Posterior vena cava (tissue), 2 donors: ENCODE measurements around the gene TCFL5. TPM values are rescaled to one million over a fixed set of nuclear protein-coding genes. Genes with fewer than 3 reads are reported as not detected.
"Not testable (repeated sequence)": the region's sequence is repeated elsewhere in the genome, so short reads cannot be mapped to it uniquely, and the experiment has no call there.

Experiments used
- DNase-seq: peaks from one replicate; pipeline ENCODE4 v3.0.0-alpha.2; 2020; ENCODE audit warnings: low spot score
- intact Hi-C, 2 donors: fragments of 100-400 bp; cut with DNase I; formaldehyde crosslinking; loops; one replicate each; pipeline versions ENCODE4 v1.14.1 to v1.14.2; 2022 to 2023
- total RNA-seq, 2 donors: library from RNA; stranded (reverse); fragmentation: NEBNext Ultra II Directional; extraction: Animal tissue kit (Norgen Biotek cat#: 25700); gene quantifications; one replicate each; pipeline ENCODE4 v1.2.1, GENCODE V29; 2021
- donor health status: DM: yes; HTN: yes; CAD: no.
- donor health status: DM: yes; HTN: yes; CAD: no.

The TCFL5 gene
- total RNA-seq, 2 donors from 2014 or later: 9.6 to 10.9 TPM

DNA sequence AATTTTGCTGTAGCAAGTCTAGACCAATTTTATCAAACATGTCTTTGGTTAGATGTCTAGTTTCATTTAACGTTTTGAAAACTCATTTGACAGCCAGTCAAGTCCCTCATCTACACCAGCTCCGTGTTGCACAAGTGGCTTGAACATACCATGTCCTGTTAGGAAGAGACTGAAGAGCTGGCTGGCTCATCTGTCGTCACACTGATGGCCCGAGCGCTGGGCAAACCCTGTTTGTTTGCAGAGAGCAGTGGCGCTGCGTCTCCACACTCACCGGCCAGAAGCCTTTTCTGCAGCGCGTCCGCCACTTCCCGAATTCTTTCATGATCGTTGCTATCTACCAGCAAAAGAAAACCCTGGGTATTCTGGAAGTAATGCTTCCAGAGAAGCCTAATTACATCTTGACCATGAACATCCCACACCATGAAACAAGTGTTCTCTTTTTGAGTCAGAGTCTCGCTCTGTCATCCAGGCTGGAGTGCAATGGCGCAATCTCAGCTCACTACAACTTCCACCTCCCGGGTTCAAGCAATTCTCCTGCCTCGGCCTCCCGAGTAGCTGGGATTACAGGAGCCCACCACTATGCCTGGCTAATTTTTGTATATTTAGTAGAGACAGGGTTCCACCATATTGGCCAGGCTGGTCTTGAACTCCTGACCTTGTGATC is 10.7 kb upstream of the TCFL5 start:
- intact Hi-C loops: loop anchor here (5.0 kb wide), 1 partner anchor 135 kb away; the partner anchor contains the start of gene BHLHE23 (in 2 of the 2)
- peak; percentile 37 for DNase-seq

DNA sequence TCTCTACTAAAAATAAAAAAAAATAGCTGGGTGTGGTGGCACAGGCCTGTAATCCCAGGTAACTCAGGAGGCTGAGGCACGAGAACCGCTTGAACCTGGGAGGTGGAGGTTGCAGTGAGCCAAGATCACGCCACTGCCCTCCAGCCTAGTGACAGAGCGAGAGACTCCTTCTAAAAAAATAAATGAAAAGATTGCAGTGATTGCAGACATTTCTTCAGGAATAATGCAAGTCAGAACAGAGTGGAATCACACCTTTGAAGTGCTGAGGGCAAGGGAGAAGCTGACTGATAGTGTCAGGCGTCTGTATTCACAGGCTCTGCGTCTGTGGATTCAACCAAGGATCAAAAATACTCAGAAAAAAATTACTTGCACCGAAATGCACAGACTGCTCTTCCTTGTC is 2.6 kb upstream of the TCFL5 start:
- no peak for DNase-seq
- intact Hi-C loops: no loop called here

DNA sequence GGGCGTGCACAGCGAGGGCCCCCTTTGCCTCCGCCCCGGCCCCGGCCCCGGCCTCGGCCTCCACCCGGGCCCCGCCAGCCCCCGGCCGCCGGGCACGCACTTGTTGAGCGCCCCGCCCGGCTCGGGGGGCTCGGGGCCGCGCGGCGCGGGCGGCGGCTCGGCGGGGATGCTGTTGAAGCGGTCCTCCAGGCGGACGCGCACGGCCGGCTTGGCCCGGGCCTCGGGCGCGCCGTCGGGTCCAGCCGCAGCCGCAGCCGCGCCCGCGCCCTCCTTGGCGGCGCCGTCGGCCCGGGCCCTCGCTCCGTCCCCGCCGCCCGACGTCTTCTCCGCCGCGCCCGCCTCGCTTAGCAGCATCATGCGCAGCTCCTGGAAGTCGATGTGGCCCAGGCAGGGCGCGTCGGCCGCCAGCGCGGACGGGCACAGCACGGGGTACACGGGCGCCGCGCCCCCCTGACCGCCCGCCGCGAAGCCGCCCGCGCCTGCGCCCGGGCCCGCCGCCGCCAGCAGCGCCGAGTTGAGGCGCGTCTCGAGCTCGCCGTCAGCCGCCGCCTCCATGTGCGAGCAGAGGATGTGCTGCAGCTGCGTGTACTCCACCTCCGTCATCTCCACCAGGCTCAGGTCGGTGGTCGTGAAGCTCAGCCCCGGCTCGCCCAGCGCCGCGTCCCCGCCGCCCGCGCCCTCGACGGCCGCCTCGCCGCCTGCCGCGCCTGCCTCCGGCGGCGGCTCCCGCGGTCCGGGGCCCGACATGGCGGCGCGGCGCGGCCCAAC is 514 bp downstream of the TCFL5 start:
- peak; percentile 85 for DNase-seq
- intact Hi-C loops: no loop called here

DNA sequence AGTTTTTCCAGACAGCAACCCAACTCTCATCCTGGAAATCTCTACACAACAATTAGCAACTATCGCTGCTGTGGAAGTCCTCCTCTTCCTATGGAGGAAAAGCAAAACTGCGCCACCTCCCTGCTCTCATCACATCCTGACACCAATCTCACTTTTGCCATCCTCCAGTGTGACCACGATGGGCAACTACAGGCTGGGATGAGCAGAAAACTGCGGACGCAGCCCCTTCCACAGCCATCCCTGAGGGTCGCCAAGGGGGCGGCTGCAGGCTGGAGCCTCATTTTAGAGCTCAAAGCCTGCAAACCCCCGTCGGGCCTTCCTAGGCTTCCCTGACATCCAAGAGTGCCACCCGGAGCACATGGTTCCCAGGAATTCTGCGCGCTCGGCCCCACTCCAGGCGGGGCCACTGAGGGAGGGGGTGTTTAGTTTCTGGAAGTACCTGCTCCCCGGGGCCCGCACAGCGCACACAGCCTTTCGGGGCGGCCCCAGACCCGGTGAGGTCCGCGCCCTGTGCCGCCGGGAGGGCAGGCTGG is 1.2 kb downstream of the TCFL5 start:
- peak; percentile 78 for DNase-seq
- intact Hi-C loops: no loop called here

- no peak for DNase-seq
- intact Hi-C loops: no loop called here
Observed at GRCh38 chr20:62859721-62860120, 1.9 kb downstream of the TCFL5 start.

- intact Hi-C loops: no loop called here
Observed at GRCh38 chr20:62858058-62858830, 3.4 kb downstream of the TCFL5 start.

GRCh38 chr20:62856931-62857619 is 4.5 kb downstream of the TCFL5 start:
- no peak for DNase-seq
- intact Hi-C loops: no loop called here

More at GRCh38 chr20:62858058-62858830, 3.4 kb downstream of the TCFL5 start:
- DNase-seq: no peak

DNA sequence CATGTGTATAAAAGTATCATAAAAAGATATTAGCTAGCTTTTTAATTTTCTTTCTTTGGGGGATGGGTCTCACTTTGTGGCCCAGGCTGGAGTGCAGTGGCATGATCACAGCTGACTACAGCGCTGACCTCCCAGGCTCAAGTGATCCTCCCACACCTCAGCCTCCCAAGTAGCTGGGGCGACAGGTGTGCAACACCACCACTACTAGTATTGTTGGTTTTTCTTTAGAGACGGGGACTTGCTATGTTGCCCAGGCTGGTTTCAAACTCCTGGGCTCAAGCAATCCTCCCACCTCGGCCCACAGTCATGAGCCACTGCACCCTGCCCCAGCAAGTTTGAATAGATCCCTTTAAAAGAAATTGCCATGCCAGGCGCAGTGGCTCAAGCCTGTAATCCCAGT is 6.5 kb downstream of the TCFL5 start:
- DNase-seq: no peak
- intact Hi-C loops: no loop called here

DNA sequence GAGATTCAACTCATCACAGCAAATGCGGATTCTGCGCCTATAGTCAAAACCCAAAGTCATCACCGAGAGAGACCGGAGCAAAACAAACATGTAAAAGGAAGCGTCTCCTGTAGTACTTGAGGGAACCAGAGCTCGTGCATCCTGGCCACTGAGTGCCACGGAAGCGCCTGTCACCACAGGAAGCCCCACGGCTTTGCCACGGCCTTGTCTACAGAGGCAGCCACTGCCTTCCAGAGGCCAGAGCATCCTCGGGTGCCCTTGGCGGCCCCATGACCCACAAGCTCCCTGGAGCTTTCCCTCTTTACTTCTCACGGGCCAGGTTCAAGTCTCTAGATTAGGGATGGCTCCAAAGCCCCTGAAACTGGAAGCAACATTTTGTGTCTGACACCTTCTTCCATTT is 7.5 kb downstream of the TCFL5 start:
- no peak for DNase-seq
- intact Hi-C loops: no loop called here

DNA sequence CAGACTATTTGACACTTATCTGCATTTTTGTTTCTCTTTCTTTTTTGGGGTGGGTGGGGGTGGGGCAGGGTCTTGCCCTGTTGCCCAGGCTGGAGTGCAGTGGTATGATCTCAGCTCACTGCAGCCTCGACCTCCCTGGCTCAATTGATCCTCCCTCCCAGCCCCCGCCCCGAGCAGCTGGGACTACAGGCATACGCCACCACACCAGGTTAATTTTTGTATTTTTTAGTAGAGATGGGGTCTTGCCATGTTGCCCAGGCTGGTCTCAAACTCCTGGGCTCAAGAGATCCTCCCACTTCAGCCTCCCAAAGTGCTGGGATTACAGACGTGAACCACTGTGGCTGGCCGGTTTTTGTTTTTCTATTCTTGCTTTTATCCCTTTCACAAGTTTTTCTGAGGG is 8.3 kb downstream of the TCFL5 start:
- intact Hi-C loops, DNase-seq: not testable (repeated sequence)

DNA sequence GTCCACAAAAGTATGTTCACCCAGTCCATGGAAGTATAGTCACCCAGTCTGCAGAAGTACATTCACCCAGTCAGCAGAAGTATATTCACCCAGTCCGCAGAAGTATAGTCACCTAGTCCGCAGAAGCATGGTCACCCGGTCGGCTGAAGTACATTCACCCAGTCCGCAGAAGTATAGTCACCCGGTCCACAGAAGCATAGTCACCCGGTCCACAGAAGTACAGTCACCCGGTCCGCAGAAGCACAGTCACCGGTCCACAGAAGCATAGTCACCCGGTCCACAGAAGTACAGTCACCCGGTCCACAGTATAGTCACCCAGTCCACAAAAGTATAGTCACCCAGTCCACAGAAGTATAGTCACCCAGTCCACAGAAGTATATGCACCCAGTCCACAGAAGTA is 8.8 kb downstream of the TCFL5 start:
- intact Hi-C loops: no loop called here
- no peak for DNase-seq

DNA sequence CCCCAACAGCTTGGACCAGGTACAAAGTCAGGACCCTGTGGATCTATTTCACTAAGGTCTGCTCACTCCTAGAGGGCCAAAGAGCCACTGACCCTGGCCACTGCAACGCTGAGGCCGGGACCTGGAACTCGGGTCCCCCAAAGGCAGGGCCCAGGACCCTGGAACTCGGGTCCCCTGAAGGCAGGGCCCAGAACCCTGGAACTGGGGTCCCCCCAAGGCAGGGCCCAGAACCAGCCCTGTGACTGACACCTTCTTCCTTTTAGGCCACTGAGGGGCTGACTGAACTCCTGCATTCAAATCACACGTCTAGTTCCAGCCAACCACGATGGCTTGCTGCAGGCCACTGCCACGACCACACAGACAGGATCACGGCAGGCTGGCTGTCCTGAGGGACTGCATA is 9.4 kb downstream of the TCFL5 start:
- intact Hi-C loops: no loop called here
- no peak for DNase-seq

DNA sequence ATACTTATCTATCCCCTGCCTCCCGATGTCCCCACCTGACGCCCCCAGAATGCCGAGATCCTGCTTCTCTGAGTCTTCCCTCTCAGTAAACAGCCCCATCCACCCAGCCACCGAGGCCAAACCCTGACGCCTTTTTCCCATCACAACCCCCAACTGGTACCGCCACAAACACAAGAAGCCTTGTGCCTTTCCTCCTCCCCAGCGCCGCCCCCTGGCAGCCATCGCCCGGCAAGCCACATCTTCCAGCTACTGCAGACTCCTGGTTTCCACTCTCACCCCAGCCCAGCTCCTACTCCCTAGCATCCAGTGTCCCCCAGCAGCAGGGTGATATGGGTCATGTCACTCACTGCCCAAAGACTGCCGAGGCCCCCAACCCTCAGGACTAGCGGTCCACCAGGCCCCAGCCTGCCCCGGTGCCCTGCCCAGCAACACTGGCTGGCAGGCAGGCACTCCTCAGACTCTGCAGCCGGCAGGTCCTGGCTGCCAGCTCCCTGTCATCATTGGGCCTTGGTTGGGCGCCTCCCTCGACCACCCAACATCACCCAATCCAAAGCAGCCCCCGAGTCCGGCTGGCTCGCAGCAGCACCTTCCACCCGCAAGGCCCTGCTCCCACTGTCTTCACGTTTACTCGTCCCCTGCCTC is 11.2 kb downstream of the TCFL5 start:
- intact Hi-C loops: no loop called here
- no peak for DNase-seq

- intact Hi-C loops: loop anchor here in 1 of 2 donors (5.0 kb wide), 1 partner anchor 182 kb away; no protein-coding TSS in a partner anchor
- DNase-seq: no peak
Observed at GRCh38 chr20:62849431-62849830, 12.2 kb downstream of the TCFL5 start.

GRCh38 chr20:62848917-62849316 is 12.7 kb downstream of the TCFL5 start:
- DNase-seq: not testable (repeated sequence)
- intact Hi-C loops: loop anchor here in 1 of 2 donors (5.0 kb wide), 1 partner anchor 182 kb away; no protein-coding TSS in a partner anchor

GRCh38 chr20:62846166-62846890 is 15.3 kb downstream of the TCFL5 start:
- DNase-seq: no peak
- intact Hi-C loops: loop anchor here in 1 of 2 donors (5.0 kb wide), 1 partner anchor 179 kb away; no protein-coding TSS in a partner anchor

DNA sequence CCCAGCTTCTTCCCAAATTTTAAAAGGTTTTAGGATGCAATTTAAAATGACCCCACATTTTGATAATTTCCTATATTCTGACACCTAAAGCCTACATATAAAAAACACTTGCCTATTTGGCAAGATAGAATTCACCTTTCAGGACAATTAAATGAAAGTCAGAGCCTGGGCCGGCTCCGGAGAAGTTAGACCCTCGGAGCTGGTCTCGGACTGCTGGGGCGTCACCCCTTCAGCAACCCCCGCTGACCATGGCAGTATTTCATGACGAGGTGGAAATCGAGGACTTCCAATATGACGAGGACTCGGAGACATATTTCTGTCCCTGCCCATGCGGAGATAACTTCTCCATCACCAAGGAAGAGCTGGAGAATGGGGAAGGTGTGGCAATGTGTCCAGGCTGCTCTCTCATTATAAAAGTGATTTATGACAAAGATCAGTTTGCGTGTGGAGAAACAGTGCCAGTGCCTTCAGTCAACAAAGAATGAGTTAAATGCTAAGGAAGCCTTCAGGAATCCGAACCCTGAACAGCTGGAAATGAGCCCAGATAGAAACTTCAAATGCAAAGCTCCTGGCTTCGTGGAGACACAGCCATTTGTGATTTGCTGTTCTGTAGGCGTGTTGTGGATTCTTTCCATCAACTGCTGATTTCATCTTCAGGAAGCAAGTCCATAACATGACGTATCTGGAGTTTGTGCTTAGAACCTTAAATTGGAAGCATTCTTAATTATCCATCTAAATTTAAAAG is 16.0 kb downstream of the TCFL5 start:
- DNase-seq: no peak
- intact Hi-C loops: loop anchor here in 1 of 2 donors (5.0 kb wide), 1 partner anchor 178 kb away; no protein-coding TSS in a partner anchor
